ENCODE results near the gene STK16.

- TF ChIP-seq CTCF (IDR thresholded peaks at IDR 0.05; ENCODE audit: poor library complexity, severe bottlenecking) (no peak), POLR2AphosphoS5 (IDR thresholded peaks at IDR 0.05) (no peak), MXI1 (conservative IDR thresholded peaks at IDR 0.05; ENCODE audit: poor library complexity, severe bottlenecking) (no peak), RAD21 (conservative IDR thresholded peaks at IDR 0.05) (no peak), SMC3 (conservative IDR thresholded peaks at IDR 0.05; ENCODE audit: poor library complexity) (no peak), REST (IDR thresholded peaks at IDR 0.05; ENCODE audit: borderline replicate concordance) (no peak), EZH2 (IDR thresholded peaks at IDR 0.05; ENCODE audit: borderline replicate concordance, insufficient read depth, low read length, poor library complexity, severe bottlenecking) (no peak), EP300 (conservative IDR thresholded peaks at IDR 0.05; ENCODE audit: poor library complexity, severe bottlenecking) (no peak), TAF1 (IDR thresholded peaks at IDR 0.05; ENCODE audit: low read depth) (no peak)
Observed at GRCh38 chr2:219296631-219297391, 51.5 kb downstream of the STK16 start.

Measured in neural cell (in vitro differentiated cells).